Breast epithelium (tissue), 4 donors: ENCODE data around the gene ATP10B. TPM values are rescaled to one million over a fixed set of nuclear protein-coding genes. Genes with fewer than 3 reads are reported as not detected.

Experiments
- DNase-seq, 2 donors: peaks; one replicate each; pipeline ENCODE4 v3.0.0-alpha.2; 2019; ENCODE audit warnings: low spot score in 2 of 2
- H3K27ac ChIP-seq, 2 donors: fragments of 200-600 bp; sonication (generic) in 1 of 2; one replicate each; pipeline ENCODE4 v1.5.1; 2016 to 2019; ENCODE audit warnings: mild to moderate bottlenecking in 1 of 2
- H3K27me3 ChIP-seq, 2 donors: fragments of 200-600 bp; sonication (generic) in 1 of 2; one replicate each; pipeline versions ENCODE4 v1.5.1 to v1.6.0; 2017 to 2019; ENCODE audit warnings: control low read depth in 1 of 2, mild to moderate bottlenecking in 1 of 2
- H3K36me3 ChIP-seq: fragments of 200-600 bp; one replicate; pipeline ENCODE4 v1.5.1; 2019
- H3K4me1 ChIP-seq, 2 donors: fragments of 200-600 bp; sonication (generic); one replicate each; pipeline ENCODE4 v1.5.1; 2016 to 2019; ENCODE audit warnings: control low read depth in 1 of 2
- H3K4me3 ChIP-seq, 3 donors: fragments of 200-600 bp; sonication (generic); 1 replicate in 2 of 3; 2 replicates in 1 of 3; pipeline ENCODE4 v1.5.1; 2016 to 2019; ENCODE audit warnings: mild to moderate bottlenecking in 3 of 3, moderate library complexity in 2 of 3
- H3K9me3 ChIP-seq, 2 donors: fragments of 200-600 bp; sonication (generic) in 1 of 2; one replicate each; pipeline ENCODE4 v1.5.1; 2016 to 2019; ENCODE audit warnings: control low read depth in 1 of 2
- CTCF ChIP-seq, 3 donors: fragments of 450-650 bp; IDR thresholded peaks; one replicate each; pipeline ENCODE4 v1.5.1; 2016 to 2017; ENCODE audit warnings: antibody characterized with exemption in 3 of 3, mild to moderate bottlenecking in 3 of 3, moderate library complexity in 3 of 3
- POLR2A ChIP-seq: fragments of 450-650 bp; IDR thresholded peaks from one replicate; pipeline ENCODE4 v1.6.1; 2016; ENCODE audit warnings: antibody characterized with exemption, mild to moderate bottlenecking, moderate library complexity
- POLR2AphosphoS5 ChIP-seq, 3 donors: sonication (generic); formaldehyde crosslinking; IDR thresholded peaks; one replicate each; pipeline ENCODE4 v1.6.1; 2017; ENCODE audit warnings: antibody characterized with exemption in 3 of 3
- intact Hi-C: fragments of 100-400 bp; cut with DNase I; formaldehyde crosslinking; loops from one replicate; pipeline ENCODE4 v1.15.1; 2023; ENCODE audit warnings: low total_unique reads
- total RNA-seq, 3 donors: library from RNA; depleted of rRNA; stranded (reverse); fragments of >200 nt; gene quantifications; one replicate each; pipeline ENCODE4 v1.1.0, GENCODE V29; 2016

Gene ATP10B
- total RNA-seq, 3 donors from 2014 or later: under 0.01 to 2.9 TPM; not detected in 1

DNA sequence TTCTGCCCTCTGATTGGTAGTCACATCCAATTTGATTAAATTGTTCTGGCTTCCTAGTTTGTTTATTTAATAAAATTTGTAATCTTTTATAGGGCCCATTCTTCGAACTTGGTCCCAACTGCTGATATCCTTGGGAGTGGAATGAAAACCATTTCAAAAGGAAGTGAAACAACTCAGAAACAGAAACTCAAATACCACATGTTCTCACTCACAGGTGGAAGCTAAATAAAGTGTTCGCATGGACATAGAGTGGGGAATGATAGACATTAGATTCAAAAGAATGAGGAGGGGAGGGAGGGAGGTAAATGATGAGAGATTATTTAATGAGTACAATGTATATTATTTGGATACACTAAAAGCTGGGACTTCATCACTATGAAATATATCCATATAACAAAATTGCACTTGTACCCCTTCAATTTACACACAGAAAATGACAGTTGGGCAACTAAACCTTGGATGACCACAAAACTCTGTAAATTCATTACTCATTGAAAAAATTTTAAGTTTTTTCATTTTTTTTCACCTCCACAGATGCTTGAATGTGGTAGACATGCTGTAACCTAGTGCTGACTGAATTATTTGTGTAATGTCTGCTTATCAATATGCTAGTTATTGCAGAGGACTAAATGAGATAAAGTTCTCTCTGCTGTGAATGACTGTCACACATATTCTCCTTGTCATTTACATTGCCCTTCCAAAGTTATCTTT lies 16.0 kb downstream of the ATP10B start:
- Histone ChIP-seq H3K27ac (no peak overlapping the region), H3K4me1 (no peaks in the 10 kb centered on the region), H3K27me3 (no peaks in the 10 kb centered on the region), H3K4me3 (no peak overlapping the region), H3K9me3 (peaks cover 0 to 19% of the 10 kb centered on the region in 2 donors), H3K36me3 (no peaks in the 10 kb centered on the region)
- intact Hi-C loops: no loop called here
- DNase-seq: no peak
- no peak for TF ChIP-seq CTCF (IDR thresholded peaks at IDR 0.05)
- no peak for TF ChIP-seq POLR2A
- no peak for TF ChIP-seq POLR2AphosphoS5 (IDR thresholded peaks at IDR 0.05)

GRCh38 chr5:160835376-160835775 lies 16.6 kb downstream of the ATP10B start:
- H3K27me3 ChIP-seq: no peaks in the 10 kb centered on the region
- H3K36me3 ChIP-seq: no peaks in the 10 kb centered on the region
- intact Hi-C loops: no loop called here
- TF ChIP-seq POLR2A (no peak), CTCF (IDR thresholded peaks at IDR 0.05) (no peak), POLR2AphosphoS5 (IDR thresholded peaks at IDR 0.05) (no peak)
- H3K4me1 ChIP-seq: no peaks in the 10 kb centered on the region
- no peak overlapping the region for H3K27ac ChIP-seq
- H3K4me3 ChIP-seq: no peak overlapping the region
- H3K9me3 ChIP-seq: peaks cover 0 to 19% of the 10 kb centered on the region in 2 donors
- no peak for DNase-seq

GRCh38 chr5:160833806-160834205 lies 18.2 kb downstream of the ATP10B start:
- Histone ChIP-seq H3K27ac (no peak overlapping the region), H3K36me3 (no peaks in the 10 kb centered on the region), H3K4me1 (no peaks in the 10 kb centered on the region), H3K27me3 (no peaks in the 10 kb centered on the region), H3K4me3 (no peak overlapping the region), H3K9me3 (peaks cover 0 to 19% of the 10 kb centered on the region in 2 donors)
- TF ChIP-seq CTCF (IDR thresholded peaks at IDR 0.05): no peak
- no peak for DNase-seq
- intact Hi-C loops: no loop called here

DNA sequence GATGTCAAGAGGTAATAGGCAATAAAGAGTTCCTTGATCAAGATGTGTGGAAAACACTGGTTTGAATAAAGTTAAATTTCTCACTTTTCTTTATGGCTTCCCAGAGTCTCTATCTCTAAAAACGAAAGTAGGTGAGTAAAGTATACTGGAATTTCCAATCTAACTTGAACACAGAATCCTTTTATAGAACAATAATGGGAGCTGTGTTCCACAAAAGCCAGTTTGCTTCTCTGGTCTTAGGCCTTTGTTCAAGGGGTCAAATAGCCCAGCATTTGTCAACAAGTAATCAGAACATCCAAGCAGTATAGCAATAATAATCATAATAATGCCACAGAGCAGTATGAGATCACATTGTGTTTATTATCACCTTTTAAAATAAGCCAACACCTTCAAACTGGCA lies 20.2 kb downstream of the ATP10B start:
- H3K36me3 ChIP-seq: no peaks in the 10 kb centered on the region
- intact Hi-C loops: no loop called here

More for the DNA sequence above, 20.2 kb downstream of the ATP10B start:
- peaks cover under 1 to 20% of the 10 kb centered on the region in 2 donors for H3K9me3 ChIP-seq
- no peak overlapping the region for H3K27ac ChIP-seq
- TF ChIP-seq POLR2AphosphoS5 (IDR thresholded peaks at IDR 0.05): no peak
- TF ChIP-seq CTCF (IDR thresholded peaks at IDR 0.05): no peak
- no peak for TF ChIP-seq POLR2A
- no peak overlapping the region for H3K4me3 ChIP-seq
- no peaks in the 10 kb centered on the region for H3K27me3 ChIP-seq
- H3K4me1 ChIP-seq: no peaks in the 10 kb centered on the region
- DNase-seq: no peak
